Measurements from ENCODE around the gene EYA3. TPM values are rescaled to one million over a fixed set of nuclear protein-coding genes. Genes with fewer than 3 reads are reported as not detected.

EYA3 gene
- total RNA-seq, 1 donor from 2014 or later, result 16.9 TPM

DNA sequence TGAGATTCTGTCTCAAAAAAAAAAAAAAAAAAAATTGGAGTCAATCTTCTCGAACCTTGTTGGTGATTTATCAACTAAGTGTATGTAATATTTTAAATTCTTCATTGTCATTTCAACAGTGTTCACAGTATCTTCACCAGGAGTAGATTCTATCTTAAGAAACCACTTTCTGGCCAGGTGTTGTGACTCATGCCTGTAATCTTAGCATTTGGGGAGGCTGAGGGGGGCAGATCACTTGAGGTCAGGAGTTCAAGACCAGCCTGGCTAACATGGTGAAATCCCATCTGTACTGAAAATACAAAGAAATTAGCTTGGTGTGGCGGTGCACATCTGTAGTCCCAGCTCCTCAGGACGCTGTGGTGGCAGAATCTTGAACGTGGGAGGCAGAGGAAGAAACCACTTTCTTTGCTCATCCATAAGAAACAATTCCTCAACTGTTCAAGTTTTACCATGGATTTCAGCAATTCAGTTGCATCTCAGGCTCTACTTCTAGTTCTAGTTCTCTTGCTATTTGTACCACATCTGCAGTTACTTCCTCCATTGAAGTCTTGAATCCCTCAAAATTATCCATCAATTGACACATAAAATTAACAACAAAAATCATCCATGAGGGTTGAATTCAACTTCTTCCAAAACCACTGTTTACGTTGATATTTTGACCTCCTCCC, 30.4 kb upstream of the EYA3 start:
- Histone ChIP-seq H3K4me3 (no peak overlapping the region), H3K36me3 (no peaks in the 10 kb centered on the region), H3K27ac (replicated peaks) (no peak overlapping the region), H3K27me3 (ENCODE audit: low read depth) (peaks cover 6% of the 10 kb centered on the region), H3K4me1 (no peaks in the 10 kb centered on the region), H3K9me3 (replicated peaks) (no peaks in the 10 kb centered on the region)
- TF ChIP-seq, protein P1, sequence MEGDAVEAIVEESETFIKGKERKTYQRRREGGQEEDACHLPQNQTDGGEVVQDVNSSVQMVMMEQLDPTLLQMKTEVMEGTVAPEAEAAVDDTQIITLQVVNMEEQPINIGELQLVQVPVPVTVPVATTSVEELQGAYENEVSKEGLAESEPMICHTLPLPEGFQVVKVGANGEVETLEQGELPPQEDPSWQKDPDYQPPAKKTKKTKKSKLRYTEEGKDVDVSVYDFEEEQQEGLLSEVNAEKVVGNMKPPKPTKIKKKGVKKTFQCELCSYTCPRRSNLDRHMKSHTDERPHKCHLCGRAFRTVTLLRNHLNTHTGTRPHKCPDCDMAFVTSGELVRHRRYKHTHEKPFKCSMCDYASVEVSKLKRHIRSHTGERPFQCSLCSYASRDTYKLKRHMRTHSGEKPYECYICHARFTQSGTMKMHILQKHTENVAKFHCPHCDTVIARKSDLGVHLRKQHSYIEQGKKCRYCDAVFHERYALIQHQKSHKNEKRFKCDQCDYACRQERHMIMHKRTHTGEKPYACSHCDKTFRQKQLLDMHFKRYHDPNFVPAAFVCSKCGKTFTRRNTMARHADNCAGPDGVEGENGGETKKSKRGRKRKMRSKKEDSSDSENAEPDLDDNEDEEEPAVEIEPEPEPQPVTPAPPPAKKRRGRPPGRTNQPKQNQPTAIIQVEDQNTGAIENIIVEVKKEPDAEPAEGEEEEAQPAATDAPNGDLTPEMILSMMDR (IDR thresholded peaks at IDR 0.05; ENCODE audit: borderline replicate concordance), result no peak
- intact Hi-C loops (cut with micrococcal nuclease), result no loop called here
- no peak for DNase-seq

GRCh38 chr1:28115267-28115666, 26.9 kb upstream of the EYA3 start:
- DNase-seq, result no peak
- TF ChIP-seq, protein P1 (IDR thresholded peaks at IDR 0.05; ENCODE audit: borderline replicate concordance), result no peak
- intact Hi-C loops (cut with micrococcal nuclease), result no loop called here
- no peaks in the 10 kb centered on the region for H3K4me1 ChIP-seq
- H3K27ac ChIP-seq (replicated peaks), result no peak overlapping the region
- H3K9me3 ChIP-seq (replicated peaks), result no peaks in the 10 kb centered on the region
- H3K4me3 ChIP-seq, result no peak overlapping the region
- no peaks in the 10 kb centered on the region for H3K27me3 ChIP-seq (ENCODE audit: low read depth)
- no peaks in the 10 kb centered on the region for H3K36me3 ChIP-seq

DNA sequence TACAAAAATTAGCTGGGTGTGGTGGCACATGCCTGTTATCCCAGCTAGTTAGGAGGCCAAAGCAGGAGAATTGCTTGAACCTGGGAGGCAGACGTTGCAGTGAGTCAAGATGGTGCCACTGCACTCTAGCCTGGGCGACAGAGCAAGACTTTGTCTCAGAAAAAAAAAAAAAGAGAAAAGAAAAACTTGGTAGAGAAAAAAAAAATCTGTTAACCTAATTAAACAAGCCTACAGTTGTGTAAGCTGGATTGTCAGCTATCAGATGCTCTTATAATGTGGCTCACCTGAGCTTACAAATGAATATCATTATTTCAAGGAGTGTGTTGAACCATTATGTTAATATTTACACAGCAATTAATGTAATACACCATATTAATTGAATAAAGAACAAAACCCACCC, 26.4 kb upstream of the EYA3 start:
- Histone ChIP-seq H3K4me1 (no peaks in the 10 kb centered on the region), H3K36me3 (no peaks in the 10 kb centered on the region), H3K27ac (replicated peaks) (no peak overlapping the region), H3K4me3 (no peak overlapping the region), H3K9me3 (replicated peaks) (no peaks in the 10 kb centered on the region), H3K27me3 (ENCODE audit: low read depth) (no peaks in the 10 kb centered on the region)
- TF ChIP-seq, protein P1 (IDR thresholded peaks at IDR 0.05; ENCODE audit: borderline replicate concordance), result no peak
- intact Hi-C loops (cut with micrococcal nuclease), result no loop called here
- DNase-seq, result no peak

DNA sequence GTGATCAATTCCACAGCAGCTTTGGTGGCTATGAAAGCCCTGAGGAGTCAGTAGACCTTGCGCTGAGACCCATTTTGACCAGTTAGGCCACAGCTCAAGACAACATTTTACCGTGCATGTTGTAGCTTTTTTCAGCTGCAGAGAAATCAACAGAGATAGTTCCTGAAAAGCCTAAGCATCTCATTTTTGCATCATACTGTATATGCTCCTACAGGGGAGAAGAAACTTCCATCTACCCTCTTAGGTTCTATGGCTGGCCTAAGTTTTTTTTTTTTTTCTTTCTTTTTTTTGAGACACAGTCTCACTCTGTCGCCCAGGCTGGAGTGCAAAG, 24.8 kb upstream of the EYA3 start:
- no peak overlapping the region for H3K4me3 ChIP-seq
- H3K4me1 ChIP-seq, result no peaks in the 10 kb centered on the region
- intact Hi-C loops (cut with micrococcal nuclease), result no loop called here
- H3K27me3 ChIP-seq (ENCODE audit: low read depth), result no peaks in the 10 kb centered on the region
- peak overlapping the region; percentile 16 for H3K27ac ChIP-seq (replicated peaks)
- H3K36me3 ChIP-seq, result no peaks in the 10 kb centered on the region
- H3K9me3 ChIP-seq (replicated peaks), result no peaks in the 10 kb centered on the region
- no peak for DNase-seq
- TF ChIP-seq, protein P1 (IDR thresholded peaks at IDR 0.05; ENCODE audit: borderline replicate concordance), result no peak

- Histone ChIP-seq H3K4me3 (no peak overlapping the region), H3K27ac (replicated peaks) (peak overlapping the region; percentile 16), H3K36me3 (no peaks in the 10 kb centered on the region), H3K27me3 (ENCODE audit: low read depth) (no peaks in the 10 kb centered on the region), H3K9me3 (replicated peaks) (no peaks in the 10 kb centered on the region), H3K4me1 (no peaks in the 10 kb centered on the region)
- TF ChIP-seq, protein P1 (IDR thresholded peaks at IDR 0.05; ENCODE audit: borderline replicate concordance), result peak; percentile 17
- no peak for DNase-seq
- intact Hi-C loops (cut with micrococcal nuclease), result no loop called here
Observed at GRCh38 chr1:28112388-28113241, 24.2 kb upstream of the EYA3 start.

All from left ventricle myocardium inferior (tissue), 1 donor.